ENCODE results near the gene TEX101.

- TF ChIP-seq, protein P1, sequence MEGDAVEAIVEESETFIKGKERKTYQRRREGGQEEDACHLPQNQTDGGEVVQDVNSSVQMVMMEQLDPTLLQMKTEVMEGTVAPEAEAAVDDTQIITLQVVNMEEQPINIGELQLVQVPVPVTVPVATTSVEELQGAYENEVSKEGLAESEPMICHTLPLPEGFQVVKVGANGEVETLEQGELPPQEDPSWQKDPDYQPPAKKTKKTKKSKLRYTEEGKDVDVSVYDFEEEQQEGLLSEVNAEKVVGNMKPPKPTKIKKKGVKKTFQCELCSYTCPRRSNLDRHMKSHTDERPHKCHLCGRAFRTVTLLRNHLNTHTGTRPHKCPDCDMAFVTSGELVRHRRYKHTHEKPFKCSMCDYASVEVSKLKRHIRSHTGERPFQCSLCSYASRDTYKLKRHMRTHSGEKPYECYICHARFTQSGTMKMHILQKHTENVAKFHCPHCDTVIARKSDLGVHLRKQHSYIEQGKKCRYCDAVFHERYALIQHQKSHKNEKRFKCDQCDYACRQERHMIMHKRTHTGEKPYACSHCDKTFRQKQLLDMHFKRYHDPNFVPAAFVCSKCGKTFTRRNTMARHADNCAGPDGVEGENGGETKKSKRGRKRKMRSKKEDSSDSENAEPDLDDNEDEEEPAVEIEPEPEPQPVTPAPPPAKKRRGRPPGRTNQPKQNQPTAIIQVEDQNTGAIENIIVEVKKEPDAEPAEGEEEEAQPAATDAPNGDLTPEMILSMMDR (IDR thresholded peaks at IDR 0.05), result no peak
- TF ChIP-seq POLR2A (IDR thresholded peaks at IDR 0.05) (no peak), POLR2AphosphoS5 (IDR thresholded peaks at IDR 0.05) (no peak)
Measured at GRCh38 chr19:43444531-43445287, 30.0 kb downstream of the TEX101 start.
